GM12878 (cell line): Measurements from ENCODE around the gene TUBD1. TPM values are rescaled to one million over a fixed set of nuclear protein-coding genes. Genes with fewer than 3 reads are reported as not detected.

Experiments used
- ATF7 ChIP-seq: fragments of 450-650 bp; IDR thresholded peaks from 2 replicates; pipeline ENCODE4 v1.6.1; 2016; ENCODE audit warnings: low read depth, mild to moderate bottlenecking
- BCL11A ChIP-seq: IDR thresholded peaks from 2 replicates; pipeline ENCODE4 v1.6.1; 2011; ENCODE audit warnings: low read depth, low read length
- CBFB ChIP-seq: IDR thresholded peaks from 2 replicates; pipeline ENCODE4 v1.6.1; 2016; ENCODE audit warnings: antibody characterized with exemption, low read depth
- CBX3 ChIP-seq: fragments of 200-600 bp; sonication (generic); IDR thresholded peaks from 2 replicates; pipeline ENCODE4 v1.6.1; 2016; ENCODE audit warnings: low read depth, borderline replicate concordance
- CHD1 ChIP-seq: IDR thresholded peaks from 2 replicates; pipeline ENCODE4 v1.6.1; 2012; ENCODE audit warnings: low read depth, low read length, improper control_type of control experiment
- CHD2 ChIP-seq: IDR thresholded peaks from 2 replicates; pipeline ENCODE4 v1.6.1; 2011; ENCODE audit warnings: low read depth, low read length, improper control_type of control experiment, borderline replicate concordance
- CHD4 ChIP-seq: fragments of 200-600 bp; sonication (generic); IDR thresholded peaks from 2 replicates; pipeline ENCODE4 v1.6.1; 2016; ENCODE audit warnings: mild to moderate bottlenecking
- ESRRA ChIP-seq: IDR thresholded peaks from 2 replicates; pipeline ENCODE4 v1.6.1; 2012; ENCODE audit warnings: mild to moderate bottlenecking, low read length, improper control_type of control experiment
- ETV6 ChIP-seq, 2 experiments: fragments of 450-650 bp in 1 of 2; IDR thresholded peaks in 1 of 2; conservative IDR thresholded peaks in 1 of 2; 2 replicates each; pipeline ENCODE4 v1.6.1; 2014; ENCODE audit warnings: antibody characterized with exemption in 1 of 2, borderline replicate concordance in 1 of 2, low read depth in 1 of 2, mild to moderate bottlenecking in 1 of 2, moderate library complexity in 1 of 2
- FOXK2 ChIP-seq: fragments of 450-650 bp; IDR thresholded peaks from 2 replicates; pipeline ENCODE4 v1.6.1; 2017; ENCODE audit warnings: mild to moderate bottlenecking, moderate library complexity
- FOXM1 ChIP-seq: IDR thresholded peaks from 2 replicates; pipeline ENCODE4 v1.6.1; 2012; ENCODE audit warnings: low read depth, mild to moderate bottlenecking, inconsistent platforms, low read length, moderate library complexity
- HDAC2 ChIP-seq: fragments of 200-600 bp; sonication (generic); IDR thresholded peaks from 2 replicates; pipeline ENCODE4 v1.6.1; 2017
- IRF4 ChIP-seq: IDR thresholded peaks from 2 replicates; pipeline ENCODE4 v1.6.1; 2011; ENCODE audit warnings: low read depth, low read length
- LARP7 ChIP-seq: fragments of 450-650 bp; IDR thresholded peaks from 2 replicates; pipeline ENCODE4 v1.6.1; 2017; ENCODE audit warnings: mild to moderate bottlenecking
- MEF2A ChIP-seq: IDR thresholded peaks from 2 replicates; pipeline ENCODE4 v1.6.1; 2011; ENCODE audit warnings: low read depth, mild to moderate bottlenecking, low read length, moderate library complexity; ENCODE audit not compliant: insufficient read depth
- NBN ChIP-seq: fragments of 450-650 bp; IDR thresholded peaks from 2 replicates; pipeline ENCODE4 v1.6.1; 2016
- NFXL1 ChIP-seq: fragments of 450-650 bp; IDR thresholded peaks from 2 replicates; pipeline ENCODE4 v1.6.1; 2017; ENCODE audit warnings: antibody characterized with exemption, mild to moderate bottlenecking, borderline replicate concordance
- POU2F2 ChIP-seq: IDR thresholded peaks from 3 replicates; pipeline ENCODE4 v1.6.1; 2011; ENCODE audit warnings: low read depth, mild to moderate bottlenecking, low read length, borderline replicate concordance
- RAD21 ChIP-seq: IDR thresholded peaks from 2 replicates; pipeline ENCODE4 v1.6.1; 2011; ENCODE audit warnings: mild to moderate bottlenecking, low read depth, low read length, moderate library complexity; ENCODE audit not compliant: insufficient read depth
- SIX5 ChIP-seq: IDR thresholded peaks from 2 replicates; pipeline ENCODE4 v1.6.1; 2011; ENCODE audit warnings: mild to moderate bottlenecking, low read depth, low read length, moderate library complexity; ENCODE audit not compliant: severe bottlenecking
- SMAD1 ChIP-seq: fragments of 450-650 bp; IDR thresholded peaks from 2 replicates; pipeline ENCODE4 v1.6.1; 2018; ENCODE audit warnings: mild to moderate bottlenecking, low read depth; ENCODE audit not compliant: partially characterized antibody
- SMAD5 ChIP-seq: IDR thresholded peaks from 2 replicates; pipeline ENCODE4 v1.6.1; 2016; ENCODE audit warnings: antibody characterized with exemption, low read depth
- SUPT20H ChIP-seq: IDR thresholded peaks from 2 replicates; pipeline ENCODE4 v1.6.1; 2011; ENCODE audit warnings: low read depth, mild to moderate bottlenecking, low read length, moderate library complexity, borderline replicate concordance; ENCODE audit not compliant: control insufficient read depth
- USF2 ChIP-seq: IDR thresholded peaks from 2 replicates; pipeline ENCODE4 v1.6.1; 2011; ENCODE audit warnings: low read depth, low read length, improper control_type of control experiment, borderline replicate concordance
- YBX1 ChIP-seq: fragments of 450-650 bp; IDR thresholded peaks from 2 replicates; pipeline ENCODE4 v1.6.1; 2016; ENCODE audit warnings: antibody characterized with exemption
- YY1 ChIP-seq: IDR thresholded peaks from 2 replicates; pipeline ENCODE4 v1.6.1; 2011; ENCODE audit warnings: low read depth, mild to moderate bottlenecking, low read length
- ZBTB11 ChIP-seq: fragments of 450-650 bp; formaldehyde crosslinking; IDR thresholded peaks from 2 replicates; pipeline ENCODE4 v1.5.0; 2022; ENCODE audit warnings: mild to moderate bottlenecking, missing genetic modification characterization
- ZNF274 ChIP-seq: IDR thresholded peaks from one replicate; pipeline ENCODE4 v1.8.0; 2011; ENCODE audit not compliant: insufficient read length, insufficient read depth
- polyA plus RNA-seq, 11 experiments: library from polyadenylated mRNA; depleted of rRNA in 4 of 11; unstranded in 6 of 11; stranded (reverse) in 5 of 11; fragments of >200 nt; fragmentation: Nextera tagmentation in 4 of 11; fragmentation: Illumina TruSeq in 1 of 11; extraction: Ambion mirVana in 4 of 11; extraction: Trizol in 1 of 11; gene quantifications; 1 replicate in 1 of 11; 2 replicates in 10 of 11; pipeline versions ENCODE4 v1.2.1 to v1.2.3, GENCODE V29; 2011 to 2016; ENCODE audit warnings: inconsistent platforms in 2 of 11, missing spikeins in 2 of 11, low read depth in 1 of 11
- total RNA-seq, 4 experiments: library from RNA; depleted of rRNA in 3 of 4; stranded (reverse); fragments of >200 nt in 3 of 4; fragmentation: Illumina TruSeq in 1 of 4; extraction: Trizol in 1 of 4; gene quantifications; 2 replicates each; pipeline versions ENCODE4 v1.2.1 to v1.2.3, GENCODE V29; 2013 to 2021
- TF ChIP-seq, protein P1 (sequence below): IDR thresholded peaks from 2 replicates; pipeline ENCODE4 v1.6.1; 2012; ENCODE audit warnings: low read depth, low read length, improper control_type of control experiment

Gene TUBD1
- total and polyA plus RNA-seq, 10 of the 15 experiments (the other 5 are each of a cell fraction or from before 2014, with no cell fraction given) = 5.3 to 10.8 (median 8.3) TPM

DNA sequence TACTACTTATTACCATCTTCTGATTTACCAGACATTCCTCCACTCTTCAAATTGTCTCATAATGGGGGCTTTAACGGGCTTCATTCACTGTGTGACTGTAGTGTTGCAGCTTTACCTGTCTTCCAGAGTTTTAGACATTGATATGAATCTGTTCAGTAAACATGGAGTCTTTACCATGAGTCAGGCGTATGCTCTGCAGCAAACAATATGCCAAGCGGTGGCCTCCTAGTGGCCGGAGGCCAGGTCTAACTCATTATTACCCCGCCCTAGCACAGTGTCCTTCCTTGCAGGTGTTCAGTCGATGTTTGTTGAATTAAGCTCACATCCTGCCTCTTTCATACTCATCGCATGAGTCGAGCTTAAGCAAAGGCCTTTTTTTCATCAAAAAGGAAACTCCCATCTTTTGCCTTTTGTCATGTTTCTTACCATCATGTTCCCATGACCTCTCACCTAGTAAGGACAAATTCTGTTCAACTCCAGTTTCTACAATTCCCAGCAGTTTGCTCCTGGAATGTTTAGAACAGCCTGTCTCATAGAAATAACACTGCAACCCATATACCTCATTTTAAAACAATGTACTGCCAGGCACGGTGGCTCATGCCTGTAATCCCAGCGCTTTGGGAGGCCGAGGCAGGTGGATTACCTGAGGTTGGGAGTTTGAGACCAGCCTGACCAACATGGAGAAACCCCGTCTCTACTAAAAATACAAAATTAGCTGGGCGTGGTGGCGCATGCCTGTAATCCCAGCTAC lies 39.4 kb downstream of the TUBD1 start (continued):
- TF ChIP-seq YY1 (peak; percentile 78), LARP7 (no peak), NBN (no peak), BCL11A (no peak), ETV6 (conservative IDR thresholded peaks at IDR 0.05 in 1 of 2, IDR thresholded peaks at IDR 0.05 in 1 of 2; ENCODE audit: borderline replicate concordance in 1 of 2, low read depth in 1 of 2) (peak in 1 of 2 experiments; percentile 98; a peak in 2 of 4 replicates), YBX1 (no peak), RAD21 (peak; percentile 46), SMAD5 (no peak), CHD2 (no peak), ZNF274 (no peak), ZBTB11 (CRISPR knock-in tag) (no peak), CHD4 (no peak), ATF7 (no peak), NFXL1 (peak; percentile 61), IRF4 (no peak), FOXK2 (peak; percentile 35; the same call in 1 of the 2 replicates), ESRRA (no peak), HDAC2 (no peak), SUPT20H (no peak), USF2 (no peak), MEF2A (no peak), SIX5 (no peak), CBFB (no peak), CBX3 (no peak), FOXM1 (no peak), SMAD1 (no peak), POU2F2 (no peak), CHD1 (no peak)
- TF ChIP-seq, protein P1, sequence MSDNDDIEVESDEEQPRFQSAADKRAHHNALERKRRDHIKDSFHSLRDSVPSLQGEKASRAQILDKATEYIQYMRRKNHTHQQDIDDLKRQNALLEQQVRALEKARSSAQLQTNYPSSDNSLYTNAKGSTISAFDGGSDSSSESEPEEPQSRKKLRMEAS = no peak
